Mesendoderm (in vitro differentiated cells): ENCODE measurements around the gene PEPD.

Experiments
- DNase-seq: peaks from one replicate; pipeline ENCODE4 v3.0.0; 2013
- H2AK5ac ChIP-seq: 2 replicates; pipeline ENCODE4 v1.6.1; 2013; ENCODE audit warnings: low read length, inconsistent platforms
- H2BK120ac ChIP-seq: 2 replicates; pipeline ENCODE4 v1.6.1; 2013; ENCODE audit warnings: low read depth, mild to moderate bottlenecking, low read length, moderate library complexity, mixed read lengths
- H2BK15ac ChIP-seq: replicated peaks from 2 replicates; pipeline ENCODE4 v1.6.1; 2013; ENCODE audit warnings: low read depth, mild to moderate bottlenecking, moderate library complexity
- H2BK5ac ChIP-seq: 2 replicates; pipeline ENCODE4 v1.6.1; 2013; ENCODE audit warnings: low read length, inconsistent platforms
- H3K18ac ChIP-seq: 2 replicates; pipeline ENCODE4 v1.6.1; 2013; ENCODE audit warnings: mild to moderate bottlenecking, low read length, mixed read lengths
- H3K23ac ChIP-seq: one replicate; pipeline ENCODE4 v1.6.1; 2013; ENCODE audit warnings: low read length
- H3K27ac ChIP-seq: 2 replicates; pipeline ENCODE4 v1.5.1; 2013; ENCODE audit warnings: low read depth, mild to moderate bottlenecking, inconsistent platforms, low read length, moderate library complexity
- H3K27me3 ChIP-seq: 2 replicates; pipeline ENCODE4 v1.6.1; 2013; ENCODE audit warnings: low read length, control low read depth, mild to moderate bottlenecking, inconsistent platforms; ENCODE audit not compliant: insufficient read depth, poor library complexity
- H3K36me3 ChIP-seq: 2 replicates; pipeline ENCODE4 v1.6.1; 2013; ENCODE audit warnings: low read length, inconsistent platforms; ENCODE audit not compliant: control insufficient read depth, insufficient read depth
- H3K4ac ChIP-seq: one replicate; pipeline ENCODE4 v1.6.1; 2013; ENCODE audit warnings: low read depth, mild to moderate bottlenecking, low read length, moderate library complexity
- H3K4me1 ChIP-seq: 2 replicates; pipeline ENCODE4 v1.6.1; 2013; ENCODE audit warnings: low read depth, low read length, inconsistent platforms; ENCODE audit not compliant: control insufficient read depth
- H3K4me2 ChIP-seq: 2 replicates; pipeline ENCODE4 v1.6.1; 2013; ENCODE audit warnings: low read length
- H3K4me3 ChIP-seq: 2 replicates; pipeline ENCODE4 v1.5.1; 2013; ENCODE audit warnings: mild to moderate bottlenecking, low read length
- H3K56ac ChIP-seq: one replicate; pipeline ENCODE4 v1.6.1; 2013; ENCODE audit warnings: low read length
- H3K79me1 ChIP-seq: 2 replicates; pipeline ENCODE4 v1.6.1; 2013; ENCODE audit warnings: low read length, inconsistent platforms
- H3K79me2 ChIP-seq: 2 replicates; pipeline ENCODE4 v1.6.1; 2013; ENCODE audit warnings: mild to moderate bottlenecking, low read length; ENCODE audit not compliant: control insufficient read depth, insufficient read depth
- H3K9ac ChIP-seq: 2 replicates; pipeline ENCODE4 v1.6.1; 2013; ENCODE audit warnings: low read length, inconsistent platforms
- H4K5ac ChIP-seq: one replicate; pipeline ENCODE4 v1.6.1; 2013; ENCODE audit warnings: low read length
- H4K8ac ChIP-seq: one replicate; pipeline ENCODE4 v1.6.1; 2013; ENCODE audit warnings: low read depth, mild to moderate bottlenecking, control low read depth, low read length, moderate library complexity
- WGBS: extraction: QIAGEN DNeasy Blood & Tissue Kit; methylation state at CpG from one replicate; pipeline ENCODE4 v1.1.7; 2013; ENCODE audit warnings: low lambda C conversion rate, missing lambda C conversion rate; ENCODE audit not compliant: insufficient coverage; ENCODE audit errors: extremely low coverage; 5-methylcytosine and 5-hydroxymethylcytosine counted together

Gene PEPD

DNA sequence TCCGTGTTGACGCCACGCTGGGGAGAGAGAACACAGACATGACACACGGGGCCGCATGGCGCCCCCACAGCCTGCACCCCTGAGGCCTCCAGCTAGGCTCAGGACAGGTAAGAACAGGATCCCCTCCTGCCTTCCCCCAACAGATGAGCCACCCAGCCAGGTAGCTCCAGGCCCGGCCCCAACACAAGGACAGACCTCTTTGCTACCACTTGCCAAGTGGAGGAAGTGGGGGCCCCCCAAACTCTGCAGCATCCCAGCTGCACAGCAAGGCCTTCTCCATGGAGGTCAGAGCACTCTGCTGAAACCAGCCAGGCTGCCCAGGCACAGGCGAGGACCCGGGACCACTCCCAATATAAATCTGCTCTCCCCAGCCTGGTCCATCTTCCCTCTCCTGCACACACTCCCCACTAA, 31.5 kb downstream of the PEPD start:
- H3K79me2 ChIP-seq, result no peaks in the 10 kb centered on the region
- H4K8ac ChIP-seq, result no peak overlapping the region
- no peaks in the 10 kb centered on the region for H3K79me1 ChIP-seq
- no peak overlapping the region for H3K4me3 ChIP-seq
- no peak overlapping the region for H3K18ac ChIP-seq
- no peaks in the 10 kb centered on the region for H3K4me1 ChIP-seq
- no peak overlapping the region for H3K23ac ChIP-seq
- H3K4me2 ChIP-seq, result no peak overlapping the region
- no peak overlapping the region for H2BK15ac ChIP-seq
- H3K56ac ChIP-seq, result no peak overlapping the region
- no peak overlapping the region for H4K5ac ChIP-seq
- no peak overlapping the region for H3K4ac ChIP-seq
- no CpG with 5 or more reads among the region's 9 CpGs for WGBS
- H2BK120ac ChIP-seq, result no peak overlapping the region
- H3K27ac ChIP-seq, result no peak overlapping the region
- no peak overlapping the region for H3K9ac ChIP-seq
- DNase-seq, result no peak
- H3K27me3 ChIP-seq, result no peaks in the 10 kb centered on the region
- no peak overlapping the region for H2AK5ac ChIP-seq
- no peak overlapping the region for H2BK5ac ChIP-seq
- no peaks in the 10 kb centered on the region for H3K36me3 ChIP-seq

DNA sequence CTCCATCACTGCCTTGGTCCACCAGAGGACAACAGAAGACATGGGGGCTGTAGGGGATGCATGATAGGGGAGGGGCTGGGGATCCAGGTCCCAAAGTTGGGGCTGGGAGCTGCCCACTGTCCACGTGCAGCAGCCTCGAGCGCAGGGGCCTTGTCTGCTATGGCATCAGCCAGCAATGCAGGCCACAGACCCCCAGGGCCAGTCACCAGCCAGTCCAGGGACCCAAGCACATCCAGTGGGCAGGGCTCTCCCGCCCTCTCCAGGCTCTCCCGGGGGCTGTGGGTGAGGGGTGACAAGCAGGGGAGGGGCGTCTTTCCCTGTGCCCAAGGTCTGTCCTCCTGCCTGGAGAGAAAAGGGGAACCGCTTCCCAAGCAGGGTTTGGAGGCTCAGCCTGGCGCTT, 32.8 kb downstream of the PEPD start:
- Histone ChIP-seq H2BK5ac (no peak overlapping the region), H3K27ac (no peak overlapping the region)
- DNase-seq, result no peak

DNA sequence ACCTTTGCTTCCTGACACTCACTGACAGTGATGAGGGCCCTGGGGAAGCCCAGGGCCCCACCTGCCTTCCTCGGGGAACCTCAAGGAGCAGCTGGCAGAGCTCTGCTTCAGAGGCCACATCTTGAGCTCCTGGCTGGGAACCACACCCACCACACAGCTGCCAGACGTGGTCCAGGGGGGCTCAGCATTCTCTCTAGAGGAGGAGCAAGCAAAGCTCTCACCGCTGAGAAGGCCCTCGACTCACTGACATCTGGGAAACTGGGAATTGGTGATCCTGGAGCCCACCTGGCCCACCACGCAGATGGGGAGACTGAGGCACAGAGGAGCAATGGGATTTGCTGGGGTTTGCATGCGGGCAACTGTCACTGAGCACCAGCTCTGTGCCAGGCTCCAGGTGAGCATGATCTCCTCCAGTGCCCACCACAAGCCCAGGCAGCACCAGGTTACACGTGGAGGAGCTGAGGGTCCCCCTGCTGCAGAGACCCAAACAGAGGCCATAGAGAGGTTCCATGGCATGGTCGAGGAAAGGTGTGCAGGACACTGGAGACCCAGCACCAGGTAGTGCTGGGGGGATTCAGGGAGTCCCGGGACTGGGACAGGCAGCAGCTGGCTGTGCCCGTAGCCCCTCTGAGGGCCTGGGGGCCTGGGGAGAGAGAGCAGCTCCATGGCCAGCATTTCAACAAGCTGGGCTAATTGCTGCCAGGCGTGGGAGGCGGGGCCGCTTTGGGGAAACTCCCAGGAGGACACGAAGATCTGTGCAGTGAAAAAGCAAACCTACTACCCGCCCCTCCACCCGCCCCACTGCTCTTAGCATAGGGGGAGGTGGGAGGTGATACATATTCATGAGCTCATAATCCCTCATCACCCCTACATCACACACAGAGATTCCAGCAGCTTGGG, 33.4 kb downstream of the PEPD start:
- H3K79me2 ChIP-seq, result no peaks in the 10 kb centered on the region
- H3K23ac ChIP-seq, result no peak overlapping the region
- no peak overlapping the region for H2BK15ac ChIP-seq
- no peak overlapping the region for H4K5ac ChIP-seq
- H3K27ac ChIP-seq, result no peak overlapping the region
- no peaks in the 10 kb centered on the region for H3K4me1 ChIP-seq
- DNase-seq, result no peak
- H3K18ac ChIP-seq, result no peak overlapping the region
- no peaks in the 10 kb centered on the region for H3K79me1 ChIP-seq
- H2BK5ac ChIP-seq, result no peak overlapping the region
- H3K27me3 ChIP-seq, result no peaks in the 10 kb centered on the region
- H2BK120ac ChIP-seq, result no peak overlapping the region
- no peak overlapping the region for H3K9ac ChIP-seq
- WGBS, result no CpG with 5 or more reads among the region's 16 CpGs
- H3K4ac ChIP-seq, result no peak overlapping the region
- H3K4me3 ChIP-seq, result no peak overlapping the region
- no peak overlapping the region for H4K8ac ChIP-seq
- H2AK5ac ChIP-seq, result no peak overlapping the region
- no peaks in the 10 kb centered on the region for H3K36me3 ChIP-seq
- H3K4me2 ChIP-seq, result no peak overlapping the region
- H3K56ac ChIP-seq, result no peak overlapping the region

More for the DNA sequence above, 32.8 kb downstream of the PEPD start:
- Histone ChIP-seq H3K36me3 (no peaks in the 10 kb centered on the region), H3K9ac (no peak overlapping the region), H3K79me1 (no peaks in the 10 kb centered on the region), H3K79me2 (no peaks in the 10 kb centered on the region), H3K18ac (no peak overlapping the region), H3K27me3 (no peaks in the 10 kb centered on the region), H3K56ac (no peak overlapping the region), H2BK15ac (no peak overlapping the region), H3K23ac (no peak overlapping the region), H4K8ac (no peak overlapping the region), H3K4me3 (no peak overlapping the region), H3K4me1 (no peaks in the 10 kb centered on the region), H2BK120ac (no peak overlapping the region), H3K4me2 (no peak overlapping the region), H3K4ac (no peak overlapping the region), H2AK5ac (no peak overlapping the region), H4K5ac (no peak overlapping the region)
- WGBS, result no CpG with 5 or more reads among the region's 8 CpGs

DNA sequence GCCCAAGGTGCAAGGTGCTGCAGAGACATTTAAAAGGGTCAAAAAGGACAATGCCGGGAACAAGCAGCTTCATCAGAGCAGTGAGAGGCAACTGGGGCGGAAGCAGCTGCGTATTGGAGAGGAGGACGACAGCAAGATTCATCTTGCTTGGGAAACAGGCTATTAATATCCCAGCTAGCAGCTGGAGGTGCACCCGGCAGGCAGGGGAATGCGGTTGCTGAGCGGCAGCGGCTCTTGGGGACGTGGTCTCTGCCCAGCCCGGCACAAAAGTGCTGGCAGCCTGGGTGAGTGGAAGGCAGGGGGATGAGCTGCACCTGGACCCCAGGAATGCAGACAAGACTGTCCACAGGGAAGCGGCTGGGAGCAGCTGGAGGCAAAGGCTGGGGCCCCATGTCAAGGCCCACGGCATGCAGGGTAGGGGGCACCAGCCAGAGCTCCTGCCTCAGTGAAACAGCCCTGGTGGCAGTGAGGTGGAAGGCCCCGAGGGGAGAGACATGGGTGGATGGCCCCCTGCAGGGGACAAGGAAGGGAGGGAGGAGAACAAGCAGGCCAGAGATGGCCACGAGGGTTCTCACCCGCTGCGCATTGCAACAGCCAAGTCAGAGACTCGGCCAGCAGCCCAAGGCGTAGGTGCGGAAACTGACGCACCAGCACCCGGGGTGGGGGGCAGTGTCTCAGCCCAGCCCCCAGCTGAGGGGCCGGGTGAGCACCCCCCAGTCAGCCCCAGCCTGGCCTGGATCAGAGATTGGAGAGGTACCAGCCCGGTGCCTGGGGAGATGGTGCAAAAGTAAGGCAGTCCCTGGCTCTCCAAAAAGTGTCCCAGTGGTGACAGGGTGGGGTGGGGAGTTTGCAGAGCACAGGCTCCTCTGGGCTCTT, 34.4 kb downstream of the PEPD start:
- Histone ChIP-seq H3K27ac (no peak overlapping the region), H3K56ac (no peak overlapping the region), H2BK5ac (no peak overlapping the region), H3K23ac (no peak overlapping the region), H2BK120ac (no peak overlapping the region), H3K27me3 (no peaks in the 10 kb centered on the region), H2BK15ac (no peak overlapping the region), H2AK5ac (no peak overlapping the region), H4K5ac (no peak overlapping the region), H3K4me2 (no peak overlapping the region), H3K4me1 (no peaks in the 10 kb centered on the region), H3K79me1 (no peaks in the 10 kb centered on the region), H3K9ac (no peak overlapping the region), H3K4ac (no peak overlapping the region), H3K36me3 (no peaks in the 10 kb centered on the region), H3K4me3 (no peak overlapping the region), H3K79me2 (no peaks in the 10 kb centered on the region), H3K18ac (no peak overlapping the region), H4K8ac (no peak overlapping the region)
- no CpG with 5 or more reads among the region's 23 CpGs for WGBS
- DNase-seq, result no peak

DNA sequence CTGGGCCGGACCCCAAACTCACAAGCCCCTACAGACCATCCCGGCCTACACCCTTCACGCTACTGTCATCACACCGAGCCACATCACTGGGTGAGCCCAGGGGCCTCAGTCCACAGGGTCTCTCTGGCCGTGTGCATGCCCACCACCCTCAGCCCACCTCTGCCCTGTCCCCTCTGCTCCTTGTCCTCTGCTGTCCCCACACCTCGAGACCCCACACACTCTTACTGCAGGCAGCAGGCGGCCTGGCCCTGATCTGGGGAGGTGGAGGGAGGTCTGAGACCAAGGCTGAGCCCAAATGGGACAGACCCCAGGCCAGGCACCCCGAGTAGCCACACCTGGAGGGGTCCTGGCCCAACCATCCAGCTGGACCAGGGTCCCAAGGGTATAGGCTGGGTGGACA, 35.2 kb downstream of the PEPD start:
- H4K8ac ChIP-seq, result no peak overlapping the region
- no peak overlapping the region for H2BK120ac ChIP-seq
- WGBS, result no CpG with 5 or more reads among the region's 8 CpGs
- DNase-seq, result no peak
- H3K23ac ChIP-seq, result no peak overlapping the region
- H3K79me1 ChIP-seq, result no peaks in the 10 kb centered on the region
- no peak overlapping the region for H3K18ac ChIP-seq
- H3K4ac ChIP-seq, result no peak overlapping the region
- H2BK15ac ChIP-seq, result no peak overlapping the region
- H3K9ac ChIP-seq, result no peak overlapping the region
- no peak overlapping the region for H2BK5ac ChIP-seq
- H3K27me3 ChIP-seq, result no peaks in the 10 kb centered on the region
- no peaks in the 10 kb centered on the region for H3K36me3 ChIP-seq
- H3K4me3 ChIP-seq, result no peak overlapping the region
- H2AK5ac ChIP-seq, result no peak overlapping the region
- no peak overlapping the region for H3K27ac ChIP-seq
- H3K4me1 ChIP-seq, result no peaks in the 10 kb centered on the region
- no peak overlapping the region for H4K5ac ChIP-seq
- H3K79me2 ChIP-seq, result no peaks in the 10 kb centered on the region
- H3K4me2 ChIP-seq, result no peak overlapping the region
- no peak overlapping the region for H3K56ac ChIP-seq
